Progenitor cell of endocrine pancreas (in vitro differentiated cells): ENCODE measurements around the gene SPATA6L. TPM values are rescaled to one million over a fixed set of nuclear protein-coding genes. Genes with fewer than 3 reads are reported as not detected.

Source experiments
- DNase-seq: peaks from one replicate; pipeline ENCODE4 v3.0.0; 2021; ENCODE audit warnings: low spot score; ENCODE audit not compliant: unreplicated experiment
- H3K27ac Mint-ChIP-seq: 2 replicates; pipeline ENCODE4 v1.8.0; 2021; ENCODE audit warnings: mild to moderate bottlenecking, moderate library complexity, mixed read lengths
- H3K27me3 Mint-ChIP-seq: 2 replicates; pipeline ENCODE4 v1.8.0; 2021; ENCODE audit warnings: mixed read lengths
- H3K36me3 Mint-ChIP-seq: 2 replicates; pipeline ENCODE4 v1.8.0; 2022; ENCODE audit warnings: mixed read lengths; ENCODE audit not compliant: insufficient read depth
- H3K4me1 Mint-ChIP-seq: 2 replicates; pipeline ENCODE4 v1.8.0; 2021; ENCODE audit warnings: low read depth, mixed read lengths
- H3K4me3 Mint-ChIP-seq: 2 replicates; pipeline ENCODE4 v1.8.0; 2021; ENCODE audit warnings: low read depth, mild to moderate bottlenecking, moderate library complexity, mixed read lengths
- H3K9me3 Mint-ChIP-seq: 2 replicates; pipeline ENCODE4 v1.8.0; 2021; ENCODE audit warnings: low read depth, mixed read lengths
- CTCF ChIP-seq: fragments of 200-600 bp; sonication (generic); IDR thresholded peaks from one replicate; pipeline ENCODE4 v1.5.0; 2021; ENCODE audit warnings: antibody characterized with exemption, mild to moderate bottlenecking; ENCODE audit not compliant: unreplicated experiment
- total RNA-seq: library from RNA; stranded (reverse); gene quantifications from 2 replicates; pipeline ENCODE4 v1.2.1, GENCODE V29; 2021

The SPATA6L gene
- total RNA-seq, 1 donor from 2014 or later: 7.1 TPM

- H3K27me3 Mint-ChIP-seq: no peaks in the 10 kb centered on the region
- no peaks in the 10 kb centered on the region for H3K9me3 Mint-ChIP-seq
- H3K27ac Mint-ChIP-seq: no peak overlapping the region
- no peak for TF ChIP-seq CTCF
- H3K4me1 Mint-ChIP-seq: peaks cover 3% of the 10 kb centered on the region
- peaks cover 1% of the 10 kb centered on the region for H3K36me3 Mint-ChIP-seq
- H3K4me3 Mint-ChIP-seq: no peak overlapping the region
- no peak for DNase-seq
These were observed 45.3 kb downstream of the SPATA6L start for GRCh38 chr9:4620881-4621555.

DNA sequence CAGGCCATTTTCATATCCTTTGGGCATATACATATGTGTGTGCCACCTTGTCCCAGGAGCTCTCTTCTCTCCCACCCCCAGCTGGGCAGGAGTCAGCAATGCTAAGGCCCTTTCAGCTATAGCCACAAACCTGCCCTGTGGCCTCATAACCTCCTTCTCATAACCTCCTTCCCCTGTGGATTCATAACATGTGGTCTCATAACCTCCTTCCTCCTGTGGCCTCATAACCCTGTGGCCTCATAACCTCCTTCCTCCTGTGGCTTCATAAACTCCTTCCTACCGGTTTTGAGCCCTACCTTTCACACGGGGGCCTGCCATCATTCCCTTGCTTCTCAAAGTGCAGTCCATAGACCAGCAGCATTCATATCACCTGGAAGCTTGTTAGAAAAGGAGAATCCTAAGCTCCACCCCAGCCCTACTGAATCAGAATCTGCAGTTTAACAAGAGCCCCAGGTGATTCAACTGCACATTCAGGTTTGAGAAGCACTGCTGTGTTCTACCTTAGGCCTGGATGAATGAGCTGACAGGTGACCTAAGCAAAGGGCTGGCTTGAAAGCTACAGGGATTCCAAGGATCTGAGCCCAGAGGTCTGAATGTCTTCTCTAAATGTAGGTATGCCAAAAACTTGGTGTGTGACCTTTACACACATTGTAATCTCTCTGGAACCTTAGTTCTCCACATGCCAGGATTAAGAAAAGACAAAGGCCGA is 46.1 kb downstream of the SPATA6L start:
- no peaks in the 10 kb centered on the region for H3K9me3 Mint-ChIP-seq
- no peaks in the 10 kb centered on the region for H3K27me3 Mint-ChIP-seq
- no peak for DNase-seq
- peak overlapping the region; percentile 18 for H3K27ac Mint-ChIP-seq
- peaks cover 1% of the 10 kb centered on the region for H3K36me3 Mint-ChIP-seq
- H3K4me1 Mint-ChIP-seq: peaks cover 3% of the 10 kb centered on the region
- no peak overlapping the region for H3K4me3 Mint-ChIP-seq
- TF ChIP-seq CTCF: no peak

DNA sequence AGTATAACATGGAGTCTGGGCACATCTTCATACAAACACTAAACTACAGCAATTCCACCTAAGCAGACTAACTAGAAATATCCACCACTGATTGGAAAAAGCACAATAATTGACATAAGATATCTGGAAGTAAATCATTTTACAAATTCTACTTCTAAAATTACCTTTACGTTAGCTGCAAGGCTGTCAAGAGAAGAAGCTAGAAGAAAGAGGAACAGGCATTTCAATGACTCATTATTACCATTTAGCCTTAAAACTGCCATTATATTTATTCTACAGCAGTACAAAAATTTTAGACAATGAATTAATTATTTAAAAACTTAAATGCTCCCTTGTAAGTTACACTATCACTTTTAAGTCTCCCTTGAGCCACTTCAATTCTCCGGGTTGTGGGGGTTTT is 47.6 kb downstream of the SPATA6L start:
- Mint-ChIP-seq H3K27ac (no peak overlapping the region), H3K36me3 (peaks cover 4% of the 10 kb centered on the region), H3K27me3 (no peaks in the 10 kb centered on the region), H3K4me3 (no peak overlapping the region), H3K9me3 (no peaks in the 10 kb centered on the region), H3K4me1 (peaks cover 3% of the 10 kb centered on the region)
- TF ChIP-seq CTCF: no peak
- DNase-seq: no peak

DNA sequence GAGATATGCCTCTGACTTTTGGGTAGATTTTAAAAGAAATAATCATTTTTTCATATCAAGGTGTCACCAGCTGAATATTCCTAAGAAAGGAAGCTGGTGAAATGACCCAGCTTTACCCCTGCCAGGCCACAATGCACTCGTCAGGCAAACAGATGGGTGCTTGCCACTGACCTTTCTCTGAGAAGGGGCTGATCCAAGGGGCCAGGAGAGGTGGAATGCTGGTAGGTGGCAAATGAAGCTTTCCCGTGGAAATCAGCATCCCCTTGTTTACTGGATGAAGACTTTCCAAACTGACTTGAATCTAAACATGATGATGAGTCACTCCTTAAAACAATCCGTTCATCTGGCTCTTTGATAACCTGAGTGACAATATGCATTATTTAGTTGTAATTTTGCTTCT is 48.5 kb downstream of the SPATA6L start:
- Mint-ChIP-seq H3K36me3 (peaks cover 4% of the 10 kb centered on the region), H3K27me3 (no peaks in the 10 kb centered on the region), H3K27ac (no peak overlapping the region), H3K9me3 (no peaks in the 10 kb centered on the region), H3K4me1 (peaks cover 3% of the 10 kb centered on the region), H3K4me3 (no peak overlapping the region)
- no peak for TF ChIP-seq CTCF
- DNase-seq: no peak

GRCh38 chr9:4615778-4616177 is 50.5 kb downstream of the SPATA6L start:
- no peak for TF ChIP-seq CTCF
- no peaks in the 10 kb centered on the region for H3K9me3 Mint-ChIP-seq
- H3K4me1 Mint-ChIP-seq: peaks cover 3% of the 10 kb centered on the region

More at GRCh38 chr9:4615778-4616177, 50.5 kb downstream of the SPATA6L start:
- DNase-seq: no peak
- Mint-ChIP-seq H3K36me3 (peaks cover 5% of the 10 kb centered on the region), H3K4me3 (no peak overlapping the region), H3K27ac (no peak overlapping the region), H3K27me3 (no peaks in the 10 kb centered on the region)
